IMR-90 (cell line): ENCODE measurements around the gene ZNF76. TPM values are rescaled to one million over a fixed set of nuclear protein-coding genes. Genes with fewer than 3 reads are reported as not detected.

Experiments used
- ATAC-seq: fragments of 200-7000 bp; cut with Tn5 transposase; 2 replicates; pipeline ENCODE4 v1.9.1; 2020; ENCODE audit warnings: low read depth, mild to moderate bottlenecking, moderate library complexity
- BruUV-seq: library from RNA; stranded (reverse); fragments of 400-500 nt; replicated peaks from 2 replicates; lab custom pipeline; 2021; lab: Mats Ljungman, UMichigan
- CTCF ChIA-PET: fragments of 300-600 bp; formaldehyde crosslinking; extraction: SDS; loops from one replicate; lab custom pipeline; 2021; ENCODE audit warnings: antibody characterized with exemption; lab: Yijun Ruan, JAX
- POLR2A ChIA-PET: fragments of 300-600 bp; sonication (Branson Sonifier 250); formaldehyde crosslinking; loops from one replicate; lab custom pipeline; 2022; ENCODE audit warnings: antibody characterized with exemption; ENCODE audit not compliant: unreplicated experiment; lab: Charles Lee
- DNase-seq: peaks from one replicate; pipeline ENCODE4 v3.0.0; 2013
- H2AFZ ChIP-seq: replicated peaks from 2 replicates; pipeline ENCODE3; 2013; ENCODE audit warnings: low read length, mild to moderate bottlenecking; ENCODE audit not compliant: poor library complexity
- H2AK5ac ChIP-seq: 2 replicates; pipeline ENCODE4 v1.6.1; 2013; ENCODE audit warnings: low read depth, low read length, inconsistent platforms
- H2AK9ac ChIP-seq: replicated peaks from 2 replicates; pipeline ENCODE3; 2013; ENCODE audit warnings: mild to moderate bottlenecking, low read depth, low read length, moderate library complexity; ENCODE audit not compliant: poor library complexity
- H2BK120ac ChIP-seq: 2 replicates; pipeline ENCODE4 v1.6.1; 2013; ENCODE audit warnings: low read depth, low read length, inconsistent platforms
- H2BK15ac ChIP-seq: 3 replicates; pipeline ENCODE4 v1.6.1; 2013; ENCODE audit warnings: low read depth, low read length, inconsistent platforms
- H2BK20ac ChIP-seq: 2 replicates; pipeline ENCODE4 v1.6.1; 2013; ENCODE audit warnings: low read depth, mild to moderate bottlenecking, inconsistent platforms, low read length, moderate library complexity
- H2BK5ac ChIP-seq: 2 replicates; pipeline ENCODE4 v1.6.1; 2013; ENCODE audit warnings: mild to moderate bottlenecking, low read depth, low read length, inconsistent platforms; ENCODE audit not compliant: poor library complexity, severe bottlenecking
- H3K14ac ChIP-seq: replicated peaks from 2 replicates; pipeline ENCODE4 v1.6.1; 2013; ENCODE audit warnings: low read depth, low read length, inconsistent platforms
- H3K18ac ChIP-seq: 2 replicates; pipeline ENCODE4 v1.6.1; 2013; ENCODE audit warnings: low read depth, low read length, control low read depth
- H3K23ac ChIP-seq: 2 replicates; pipeline ENCODE4 v1.6.1; 2013; ENCODE audit warnings: low read depth, low read length, inconsistent platforms
- H3K27ac ChIP-seq: 2 replicates; pipeline ENCODE4 v1.5.1; 2013; ENCODE audit warnings: mild to moderate bottlenecking, control low read depth, low read length; ENCODE audit not compliant: insufficient read depth
- H3K27me3 ChIP-seq: 2 replicates; pipeline ENCODE4 v1.6.1; 2013; ENCODE audit warnings: low read length; ENCODE audit not compliant: control insufficient read depth, insufficient read depth
- H3K36me3 ChIP-seq: 2 replicates; pipeline ENCODE4 v1.6.1; 2013; ENCODE audit warnings: low read length, mixed read lengths; ENCODE audit not compliant: control insufficient read depth, insufficient read depth
- H3K4ac ChIP-seq: 2 replicates; pipeline ENCODE4 v1.6.1; 2013; ENCODE audit warnings: low read depth, low read length, inconsistent platforms
- H3K4me1 ChIP-seq: 2 replicates; pipeline ENCODE4 v1.6.1; 2013; ENCODE audit warnings: low read length, mixed read lengths; ENCODE audit not compliant: control insufficient read depth, insufficient read depth
- H3K4me2 ChIP-seq: 2 replicates; pipeline ENCODE4 v1.6.1; 2013; ENCODE audit warnings: low read depth, mild to moderate bottlenecking, control low read depth, low read length, moderate library complexity
- H3K4me3 ChIP-seq: 2 replicates; pipeline ENCODE4 v1.5.1; 2013; ENCODE audit warnings: low read depth, mild to moderate bottlenecking, control low read depth, low read length, moderate library complexity; ENCODE audit not compliant: insufficient read depth
- H3K56ac ChIP-seq: 2 replicates; pipeline ENCODE4 v1.6.1; 2013; ENCODE audit warnings: low read length, inconsistent platforms; ENCODE audit not compliant: insufficient read depth; ENCODE audit errors: extremely low read depth
- H3K79me1 ChIP-seq, 2 experiments: 2 replicates each; pipeline ENCODE4 v1.6.1; 2013; ENCODE audit warnings: low read length in 2 of 2, inconsistent platforms in 1 of 2, low read depth in 1 of 2
- H3K9ac ChIP-seq: 2 replicates; pipeline ENCODE4 v1.6.1; 2013; ENCODE audit warnings: low read depth, low read length, control low read depth
- H3K9me1 ChIP-seq: 2 replicates; pipeline ENCODE4 v1.6.1; 2013; ENCODE audit warnings: low read length, inconsistent platforms; ENCODE audit not compliant: insufficient read depth
- H3K9me3 ChIP-seq: 2 replicates; pipeline ENCODE4 v1.6.1; 2013; ENCODE audit warnings: low read length; ENCODE audit not compliant: control insufficient read depth, insufficient read depth
- H4K20me1 ChIP-seq: 2 replicates; pipeline ENCODE4 v1.6.1; 2013; ENCODE audit warnings: low read length, inconsistent platforms; ENCODE audit not compliant: insufficient read depth
- H4K5ac ChIP-seq: 2 replicates; pipeline ENCODE4 v1.6.1; 2013; ENCODE audit warnings: mild to moderate bottlenecking, low read depth, low read length, control low read depth
- H4K8ac ChIP-seq, 2 experiments: 2 replicates each; pipeline ENCODE4 v1.6.1; 2013; ENCODE audit warnings: low read depth in 2 of 2, low read length in 2 of 2, control low read depth in 1 of 2, inconsistent platforms in 1 of 2
- H4K91ac ChIP-seq: 2 replicates; pipeline ENCODE4 v1.6.1; 2013; ENCODE audit warnings: low read depth, low read length, inconsistent platforms; ENCODE audit not compliant: insufficient read depth
- BHLHE40 ChIP-seq: fragments of 150-350 bp; IDR thresholded peaks from 2 replicates; pipeline ENCODE4 v1.6.1; 2016; ENCODE audit warnings: mild to moderate bottlenecking, low read depth, low read length
- CEBPB ChIP-seq: IDR thresholded peaks from 2 replicates; pipeline ENCODE4 v1.6.1; 2012; ENCODE audit warnings: low read depth, low read length, improper control_type of control experiment
- CHD1 ChIP-seq: IDR thresholded peaks from 2 replicates; pipeline ENCODE4 v1.6.1; 2012; ENCODE audit warnings: low read depth, low read length, improper control_type of control experiment
- CTCF ChIP-seq: conservative IDR thresholded peaks from 2 replicates; pipeline ENCODE4 v1.5.1; 2012; ENCODE audit warnings: mild to moderate bottlenecking, low read depth, low read length, improper control_type of control experiment
- FOS ChIP-seq: fragments of 150-350 bp; IDR thresholded peaks from 2 replicates; pipeline ENCODE4 v1.6.1; 2016; ENCODE audit warnings: low read depth, low read length
- MAFK ChIP-seq: IDR thresholded peaks from 2 replicates; pipeline ENCODE4 v1.6.1; 2012; ENCODE audit warnings: low read depth, low read length, improper control_type of control experiment
- MAZ ChIP-seq: IDR thresholded peaks from 2 replicates; pipeline ENCODE4 v1.6.1; 2012; ENCODE audit warnings: low read depth, mild to moderate bottlenecking, low read length, improper control_type of control experiment, moderate library complexity, borderline replicate concordance
- MXI1 ChIP-seq: IDR thresholded peaks from 2 replicates; pipeline ENCODE4 v1.6.1; 2012; ENCODE audit warnings: low read depth, mild to moderate bottlenecking, low read length, moderate library complexity, borderline replicate concordance
- NFE2L2 ChIP-seq: fragments of 150-350 bp; IDR thresholded peaks from 2 replicates; pipeline ENCODE4 v1.6.1; 2016; ENCODE audit warnings: low read depth, mild to moderate bottlenecking, low read length
- POLR2A ChIP-seq: IDR thresholded peaks from 2 replicates; pipeline ENCODE4 v1.6.1; 2012; ENCODE audit warnings: mild to moderate bottlenecking, low read depth, low read length
- RAD21 ChIP-seq: IDR thresholded peaks from 2 replicates; pipeline ENCODE4 v1.6.1; 2012; ENCODE audit warnings: low read length, improper control_type of control experiment
- RCOR1 ChIP-seq: IDR thresholded peaks from 2 replicates; pipeline ENCODE4 v1.6.1; 2012; ENCODE audit warnings: mild to moderate bottlenecking, low read length, improper control_type of control experiment; ENCODE audit not compliant: insufficient replicate concordance
- RFX5 ChIP-seq: IDR thresholded peaks from 2 replicates; pipeline ENCODE4 v1.8.0; 2012; ENCODE audit warnings: low read depth, mild to moderate bottlenecking, low read length, moderate library complexity
- SMC3 ChIP-seq: fragments of 150-350 bp; IDR thresholded peaks from 2 replicates; pipeline ENCODE4 v1.6.1; 2016; ENCODE audit warnings: low read depth, mild to moderate bottlenecking, antibody characterized with exemption, low read length, moderate library complexity
- WGBS, 2 experiments: methylation state at CpG; one replicate each; pipeline versions ENCODE4 v1.1.5 to v1.1.7; 2013; ENCODE audit warnings: missing lambda C conversion rate in 2 of 2; ENCODE audit not compliant: insufficient read length in 1 of 2; ENCODE audit errors: extremely low coverage in 2 of 2; 5-methylcytosine and 5-hydroxymethylcytosine counted together
- dilution Hi-C: fragments of 300-500 bp; cut with HindIII; formaldehyde crosslinking; loops from one replicate; pipeline ENCODE4 v1.14.3; 2018; ENCODE audit warnings: low sequenced_read_pairs; ENCODE audit not compliant: unreplicated experiment
- in situ Hi-C: fragments of 300-500 bp; cut with MboI; formaldehyde crosslinking; loops from 3 replicates; pipeline ENCODE4 v1.14.3; 2019; ENCODE audit warnings: low sequenced_read_pairs, inconsistent platforms, mixed read lengths
- intact Hi-C: fragments of 100-400 bp; cut with micrococcal nuclease; formaldehyde crosslinking; loops from 2 replicates; pipeline ENCODE4 v1.10.0; 2022
- polyA plus RNA-seq, 3 experiments: library from polyadenylated mRNA; depleted of rRNA; stranded (reverse); fragments of >200 nt; gene quantifications; 2 replicates each; pipeline ENCODE4 v1.2.3, GENCODE V29; 2012; ENCODE audit warnings: low replicate concordance in 1 of 3
- total RNA-seq: library from RNA; depleted of rRNA; stranded (reverse); fragments of >200 nt; gene quantifications from 2 replicates; pipeline ENCODE4 v1.2.3, GENCODE V29; 2012
- TF ChIP-seq, protein P1 (sequence below): fragments of 150-350 bp; IDR thresholded peaks from 2 replicates; pipeline ENCODE4 v1.6.1; 2016; ENCODE audit warnings: low read depth, mild to moderate bottlenecking, low read length, moderate library complexity, borderline replicate concordance
- TF ChIP-seq, protein P2 (sequence below): fragments of 150-350 bp; IDR thresholded peaks from 2 replicates; pipeline ENCODE4 v1.6.1; 2017; ENCODE audit warnings: mild to moderate bottlenecking, antibody characterized with exemption, low read length, low read depth

ZNF76 gene
- total and polyA plus RNA-seq, 2 of the 4 experiments (the other 2 are of a cell fraction) = 19.9 to 21.1 TPM

DNA sequence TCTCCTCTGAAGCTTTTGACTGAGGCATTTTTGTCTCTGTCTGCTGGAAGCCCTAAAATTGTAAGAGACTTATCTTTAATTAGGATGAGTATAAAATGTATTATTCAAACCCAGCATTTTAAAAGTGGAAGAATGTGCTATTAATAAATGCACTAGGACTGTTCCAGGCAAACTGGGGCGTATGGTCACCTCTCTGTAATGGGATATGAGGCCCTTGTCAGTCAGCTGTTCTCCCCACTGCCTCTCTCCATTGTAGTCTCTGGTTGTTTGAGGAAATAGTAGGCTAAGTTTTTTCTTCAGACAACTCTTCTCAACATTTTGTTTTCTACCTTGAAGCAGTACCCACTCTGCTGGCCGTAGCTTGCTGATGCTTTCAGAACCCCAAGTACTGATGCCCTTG, 23.8 kb downstream of the ZNF76 start:
- no peak overlapping the region for H4K8ac ChIP-seq
- POLR2A ChIA-PET = no interaction called here
- no peak overlapping the region for H2BK15ac ChIP-seq
- peaks cover 24% of the 10 kb centered on the region for H3K36me3 ChIP-seq
- H3K18ac ChIP-seq = no peak overlapping the region
- intact Hi-C loops = no loop called here
- H3K9ac ChIP-seq = no peak overlapping the region
- dilution Hi-C loops = no loop called here
- H3K9me3 ChIP-seq = no peaks in the 10 kb centered on the region
- ATAC-seq (no peak), DNase-seq (no peak)
- H3K23ac ChIP-seq = no peak overlapping the region
- H2BK120ac ChIP-seq = no peak overlapping the region
- H2BK5ac ChIP-seq = no peak overlapping the region
- H4K5ac ChIP-seq = no peak overlapping the region
- H3K4ac ChIP-seq = no peak overlapping the region
- WGBS, 2 experiments = no CpG with 5 or more reads among the region's 2 CpGs
- no peak overlapping the region for H2BK20ac ChIP-seq
- peaks cover 23% of the 10 kb centered on the region for H3K9me1 ChIP-seq
- H2AK5ac ChIP-seq = no peak overlapping the region
- peaks cover 5 to 6% of the 10 kb centered on the region in 2 experiments; a peak in 1 of 4 replicates for H3K79me1 ChIP-seq
- no peak overlapping the region for H2AFZ ChIP-seq
- H2AK9ac ChIP-seq = no peak overlapping the region
- H4K20me1 ChIP-seq = peaks cover 16% of the 10 kb centered on the region
- no peak overlapping the region for H3K14ac ChIP-seq
- H3K4me2 ChIP-seq = no peak overlapping the region
- no peaks in the 10 kb centered on the region for H3K27me3 ChIP-seq
- CTCF ChIA-PET = no interaction called here
- H4K91ac ChIP-seq = no peak overlapping the region
- TF ChIP-seq CTCF (no peak), SMC3 (no peak), RCOR1 (no peak), FOS (no peak), MAZ (no peak), RFX5 (no peak), BHLHE40 (no peak), NFE2L2 (no peak), CEBPB (no peak), RAD21 (no peak), MAFK (no peak), CHD1 (no peak), POLR2A (no peak), MXI1 (no peak)
- TF ChIP-seq, protein P1, sequence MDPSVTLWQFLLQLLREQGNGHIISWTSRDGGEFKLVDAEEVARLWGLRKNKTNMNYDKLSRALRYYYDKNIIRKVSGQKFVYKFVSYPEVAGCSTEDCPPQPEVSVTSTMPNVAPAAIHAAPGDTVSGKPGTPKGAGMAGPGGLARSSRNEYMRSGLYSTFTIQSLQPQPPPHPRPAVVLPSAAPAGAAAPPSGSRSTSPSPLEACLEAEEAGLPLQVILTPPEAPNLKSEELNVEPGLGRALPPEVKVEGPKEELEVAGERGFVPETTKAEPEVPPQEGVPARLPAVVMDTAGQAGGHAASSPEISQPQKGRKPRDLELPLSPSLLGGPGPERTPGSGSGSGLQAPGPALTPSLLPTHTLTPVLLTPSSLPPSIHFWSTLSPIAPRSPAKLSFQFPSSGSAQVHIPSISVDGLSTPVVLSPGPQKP = no peak
- TF ChIP-seq, protein P2, sequence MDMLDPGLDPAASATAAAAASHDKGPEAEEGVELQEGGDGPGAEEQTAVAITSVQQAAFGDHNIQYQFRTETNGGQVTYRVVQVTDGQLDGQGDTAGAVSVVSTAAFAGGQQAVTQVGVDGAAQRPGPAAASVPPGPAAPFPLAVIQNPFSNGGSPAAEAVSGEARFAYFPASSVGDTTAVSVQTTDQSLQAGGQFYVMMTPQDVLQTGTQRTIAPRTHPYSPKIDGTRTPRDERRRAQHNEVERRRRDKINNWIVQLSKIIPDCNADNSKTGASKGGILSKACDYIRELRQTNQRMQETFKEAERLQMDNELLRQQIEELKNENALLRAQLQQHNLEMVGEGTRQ = no peak
- H3K56ac ChIP-seq = no peak overlapping the region
- in situ Hi-C loops = no loop called here
- no TSS peak for BruUV-seq
- no peak overlapping the region for H3K4me3 ChIP-seq
- peaks cover 26% of the 10 kb centered on the region for H3K4me1 ChIP-seq
- H3K27ac ChIP-seq = no peak overlapping the region
